Osteoblast (primary cell): Measurements from ENCODE around the gene SPTBN2. TPM values are rescaled to one million over a fixed set of nuclear protein-coding genes. Genes with fewer than 3 reads are reported as not detected.

ENCODE experiments used
- DNase-seq: peaks from one replicate; pipeline ENCODE4 v3.0.0; 2011; ENCODE audit warnings: low spot score, mixed read lengths; ENCODE audit not compliant: insufficient read length; ENCODE audit errors: missing footprints
- H2AFZ ChIP-seq: 2 replicates; pipeline ENCODE4 v1.6.0; 2011; ENCODE audit warnings: mild to moderate bottlenecking, low read length
- H3K27ac ChIP-seq: 2 replicates; pipeline ENCODE4 v1.5.1; 2011; ENCODE audit warnings: mild to moderate bottlenecking, low read depth, low read length, moderate library complexity
- H3K27me3 ChIP-seq: 2 replicates; pipeline ENCODE4 v1.6.0; 2012; ENCODE audit warnings: mild to moderate bottlenecking, control low read depth, inconsistent platforms, low read length, moderate library complexity; ENCODE audit not compliant: insufficient read depth
- H3K36me3 ChIP-seq: 2 replicates; pipeline ENCODE4 v1.5.1; 2011; ENCODE audit warnings: mild to moderate bottlenecking, low read length, control low read depth, moderate library complexity; ENCODE audit not compliant: insufficient read depth
- H3K4me1 ChIP-seq: 2 replicates; pipeline ENCODE4 v1.5.1; 2011; ENCODE audit warnings: mild to moderate bottlenecking, low read length, control low read depth, moderate library complexity; ENCODE audit not compliant: insufficient read depth
- H3K4me2 ChIP-seq: 2 replicates; pipeline ENCODE4 v1.6.0; 2011; ENCODE audit warnings: mild to moderate bottlenecking, low read length; ENCODE audit not compliant: insufficient read depth
- H3K4me3 ChIP-seq: fragments of 200-600 bp; sonication (generic); 3 replicates; pipeline ENCODE4 v1.5.1; 2012; ENCODE audit warnings: mild to moderate bottlenecking, low read length, inconsistent platforms; ENCODE audit not compliant: insufficient read depth
- H3K79me2 ChIP-seq: 2 replicates; pipeline ENCODE4 v1.6.0; 2012; ENCODE audit warnings: mild to moderate bottlenecking, low read length, control low read depth, inconsistent platforms; ENCODE audit not compliant: insufficient read depth
- H3K9me3 ChIP-seq: 2 replicates; pipeline ENCODE4 v1.5.1; 2011; ENCODE audit warnings: low read depth, low read length, control low read depth
- H4K20me1 ChIP-seq: 2 replicates; pipeline ENCODE4 v1.6.0; 2012; ENCODE audit warnings: mild to moderate bottlenecking, low read length, control low read depth; ENCODE audit not compliant: insufficient read depth
- CTCF ChIP-seq: IDR thresholded peaks from 2 replicates; pipeline ENCODE4 v1.5.1; 2011; ENCODE audit warnings: mild to moderate bottlenecking, low read depth, low read length, moderate library complexity; ENCODE audit errors: extremely low read depth
- total RNA-seq: library from RNA; depleted of rRNA; stranded (reverse); fragments of >200 nt; gene quantifications from 2 replicates; pipeline ENCODE4 v1.2.3, GENCODE V29; 2012

Gene SPTBN2
- total RNA-seq, 1 donor: 2.2 TPM

GRCh38 chr11:66652651-66653050 lies 76.4 kb downstream of the SPTBN2 start:
- TF ChIP-seq CTCF: no peak
- H3K4me2 ChIP-seq: no peak overlapping the region
- H3K27me3 ChIP-seq: no peaks in the 10 kb centered on the region
- no peak overlapping the region for H2AFZ ChIP-seq
- H3K4me3 ChIP-seq: no peak overlapping the region
- H4K20me1 ChIP-seq: peaks cover 39% of the 10 kb centered on the region
- no peak overlapping the region for H3K27ac ChIP-seq
- peaks cover 79% of the 10 kb centered on the region for H3K79me2 ChIP-seq
- no peaks in the 10 kb centered on the region for H3K9me3 ChIP-seq
- no peaks in the 10 kb centered on the region for H3K4me1 ChIP-seq
- peaks cover 51% of the 10 kb centered on the region for H3K36me3 ChIP-seq
- no peak for DNase-seq

GRCh38 chr11:66651016-66651415 lies 78.0 kb downstream of the SPTBN2 start:
- no peak overlapping the region for H2AFZ ChIP-seq
- H3K4me1 ChIP-seq: no peaks in the 10 kb centered on the region
- peaks cover 47% of the 10 kb centered on the region for H4K20me1 ChIP-seq
- no peak overlapping the region for H3K4me3 ChIP-seq
- H3K79me2 ChIP-seq: peaks cover 84% of the 10 kb centered on the region
- peaks cover 53% of the 10 kb centered on the region for H3K36me3 ChIP-seq
- no peaks in the 10 kb centered on the region for H3K9me3 ChIP-seq
- H3K27me3 ChIP-seq: no peaks in the 10 kb centered on the region
- H3K4me2 ChIP-seq: no peak overlapping the region
- no peak for TF ChIP-seq CTCF
- DNase-seq: peak; percentile 23
- H3K27ac ChIP-seq: no peak overlapping the region

GRCh38 chr11:66649903-66650302 lies 79.1 kb downstream of the SPTBN2 start:
- Histone ChIP-seq H3K4me3 (no peak overlapping the region), H3K9me3 (no peaks in the 10 kb centered on the region), H3K27ac (no peak overlapping the region), H3K79me2 (peaks cover 85% of the 10 kb centered on the region), H4K20me1 (peaks cover 58% of the 10 kb centered on the region), H2AFZ (no peak overlapping the region), H3K36me3 (peaks cover 64% of the 10 kb centered on the region), H3K4me1 (peaks cover 3% of the 10 kb centered on the region), H3K27me3 (no peaks in the 10 kb centered on the region), H3K4me2 (no peak overlapping the region)
- DNase-seq: peak; percentile 27
- no peak for TF ChIP-seq CTCF

GRCh38 chr11:66646828-66647227 lies 82.2 kb downstream of the SPTBN2 start:
- no peaks in the 10 kb centered on the region for H3K9me3 ChIP-seq
- no peak overlapping the region for H3K4me2 ChIP-seq
- H2AFZ ChIP-seq: no peak overlapping the region
- no peak for TF ChIP-seq CTCF
- no peak for DNase-seq
- peaks cover 14% of the 10 kb centered on the region for H3K4me1 ChIP-seq
- peaks cover 83% of the 10 kb centered on the region for H3K36me3 ChIP-seq
- no peak overlapping the region for H3K27ac ChIP-seq
- no peaks in the 10 kb centered on the region for H3K27me3 ChIP-seq
- no peak overlapping the region for H3K4me3 ChIP-seq
- H3K79me2 ChIP-seq: peaks cover 94% of the 10 kb centered on the region
- peaks cover 80% of the 10 kb centered on the region for H4K20me1 ChIP-seq
